GM12872 (cell line): ENCODE measurements around the gene CYP4A11.

Source experiments
- TF ChIP-seq, protein P1 (sequence below): IDR thresholded peaks from 3 replicates; pipeline ENCODE4 v1.5.1; 2011; ENCODE audit warnings: low read depth, mild to moderate bottlenecking, low read length, moderate library complexity; ENCODE audit not compliant: insufficient read depth

Gene CYP4A11

GRCh38 chr1:46948629-46949416 is 7.5 kb upstream of the CYP4A11 start:
- TF ChIP-seq, protein P1, sequence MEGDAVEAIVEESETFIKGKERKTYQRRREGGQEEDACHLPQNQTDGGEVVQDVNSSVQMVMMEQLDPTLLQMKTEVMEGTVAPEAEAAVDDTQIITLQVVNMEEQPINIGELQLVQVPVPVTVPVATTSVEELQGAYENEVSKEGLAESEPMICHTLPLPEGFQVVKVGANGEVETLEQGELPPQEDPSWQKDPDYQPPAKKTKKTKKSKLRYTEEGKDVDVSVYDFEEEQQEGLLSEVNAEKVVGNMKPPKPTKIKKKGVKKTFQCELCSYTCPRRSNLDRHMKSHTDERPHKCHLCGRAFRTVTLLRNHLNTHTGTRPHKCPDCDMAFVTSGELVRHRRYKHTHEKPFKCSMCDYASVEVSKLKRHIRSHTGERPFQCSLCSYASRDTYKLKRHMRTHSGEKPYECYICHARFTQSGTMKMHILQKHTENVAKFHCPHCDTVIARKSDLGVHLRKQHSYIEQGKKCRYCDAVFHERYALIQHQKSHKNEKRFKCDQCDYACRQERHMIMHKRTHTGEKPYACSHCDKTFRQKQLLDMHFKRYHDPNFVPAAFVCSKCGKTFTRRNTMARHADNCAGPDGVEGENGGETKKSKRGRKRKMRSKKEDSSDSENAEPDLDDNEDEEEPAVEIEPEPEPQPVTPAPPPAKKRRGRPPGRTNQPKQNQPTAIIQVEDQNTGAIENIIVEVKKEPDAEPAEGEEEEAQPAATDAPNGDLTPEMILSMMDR = no peak

GRCh38 chr1:46942086-46942485 is 810 bp upstream of the CYP4A11 start:
- TF ChIP-seq, protein P1 = no peak

DNA sequence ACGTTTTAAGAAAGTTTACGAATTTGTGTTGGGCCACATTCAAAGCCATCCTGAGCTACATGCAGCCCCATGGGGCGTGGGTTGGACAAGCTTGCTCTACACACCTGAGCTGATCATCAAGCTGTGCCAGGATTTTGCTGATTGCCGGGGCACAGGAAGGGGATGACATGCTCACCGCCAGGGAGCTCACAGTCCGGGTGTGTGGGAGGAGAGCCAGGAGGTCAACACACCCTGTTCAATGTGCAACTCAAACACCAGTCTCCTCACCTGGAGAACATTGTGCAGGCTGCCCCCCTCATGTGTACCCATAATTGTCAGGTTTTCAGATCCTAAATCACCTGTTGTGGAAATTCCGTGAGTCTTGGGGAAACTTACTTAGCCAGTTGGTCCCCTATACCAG is 969 bp downstream of the CYP4A11 start:
- TF ChIP-seq, protein P1 = no peak

- TF ChIP-seq, protein P1 = no peak
Observed at GRCh38 chr1:46937270-46937669, 4.0 kb downstream of the CYP4A11 start.

GRCh38 chr1:46936788-46937187 is 4.5 kb downstream of the CYP4A11 start:
- TF ChIP-seq, protein P1 = no peak

DNA sequence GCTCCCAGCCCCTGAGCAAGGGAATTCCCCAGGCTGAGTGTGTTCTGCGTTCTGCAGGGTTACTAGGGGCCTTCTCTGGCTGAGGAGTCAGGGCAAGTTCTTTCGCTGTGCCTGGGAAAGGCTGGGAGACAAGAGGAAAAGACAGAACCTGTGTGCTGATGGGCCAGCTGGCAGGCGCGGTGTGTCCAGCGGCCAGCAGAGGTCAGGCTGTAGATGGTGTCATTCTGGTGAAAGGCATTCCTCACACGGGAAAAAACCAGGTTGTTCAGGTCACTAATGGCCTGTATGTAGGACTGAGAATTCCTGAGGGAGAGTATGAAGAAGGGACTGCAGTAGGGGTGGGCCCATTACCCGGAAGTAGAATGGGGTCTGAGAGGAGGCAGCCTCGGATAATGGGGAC is 6.4 kb downstream of the CYP4A11 start:
- TF ChIP-seq, protein P1 = peak; percentile 41; the same call in 2 of the 3 replicates

- TF ChIP-seq, protein P1 = no peak
Observed at GRCh38 chr1:46931151-46931550, 10.1 kb downstream of the CYP4A11 start.
